Peyer's patch (tissue), 4 donors: ENCODE measurements around the gene CELF1.

Experiments
- POLR2A ChIP-seq, 2 donors: fragments of 450-650 bp; IDR thresholded peaks; one replicate each; pipeline ENCODE4 v1.5.1; 2017; ENCODE audit warnings: antibody characterized with exemption in 2 of 2, mild to moderate bottlenecking in 2 of 2, moderate library complexity in 2 of 2
- TF ChIP-seq, protein P1 (sequence below), 6 experiments: fragments of 450-650 bp in 4 of 6; fragments of 200-600 bp in 2 of 6; sonication (generic) in 1 of 6; IDR thresholded peaks; one replicate each; pipeline ENCODE4 v1.5.1; 2017 to 2019; ENCODE audit warnings: antibody characterized with exemption in 6 of 6, mild to moderate bottlenecking in 3 of 6, moderate library complexity in 1 of 6

DNA sequence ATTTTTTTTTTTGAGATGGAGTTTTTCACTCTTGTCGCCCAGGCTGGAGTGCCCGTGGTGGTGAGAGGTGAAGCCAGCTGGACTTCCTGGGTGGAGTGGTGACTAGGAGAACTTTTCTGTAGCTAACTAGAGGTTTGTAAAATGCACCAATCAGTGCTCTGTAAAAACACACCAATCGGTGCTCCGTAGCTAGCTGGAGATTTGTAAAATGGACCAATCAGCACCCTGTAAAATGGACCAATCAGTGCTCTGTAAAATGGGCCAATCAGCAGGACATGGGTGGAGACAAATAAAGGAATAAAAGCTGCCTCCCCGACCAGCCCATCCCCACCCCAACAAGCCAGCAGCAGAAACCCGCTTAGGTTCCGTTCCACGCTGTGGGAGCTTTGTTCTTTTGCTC lies 99.6 kb downstream of the CELF1 start:
- TF ChIP-seq, protein P1, sequence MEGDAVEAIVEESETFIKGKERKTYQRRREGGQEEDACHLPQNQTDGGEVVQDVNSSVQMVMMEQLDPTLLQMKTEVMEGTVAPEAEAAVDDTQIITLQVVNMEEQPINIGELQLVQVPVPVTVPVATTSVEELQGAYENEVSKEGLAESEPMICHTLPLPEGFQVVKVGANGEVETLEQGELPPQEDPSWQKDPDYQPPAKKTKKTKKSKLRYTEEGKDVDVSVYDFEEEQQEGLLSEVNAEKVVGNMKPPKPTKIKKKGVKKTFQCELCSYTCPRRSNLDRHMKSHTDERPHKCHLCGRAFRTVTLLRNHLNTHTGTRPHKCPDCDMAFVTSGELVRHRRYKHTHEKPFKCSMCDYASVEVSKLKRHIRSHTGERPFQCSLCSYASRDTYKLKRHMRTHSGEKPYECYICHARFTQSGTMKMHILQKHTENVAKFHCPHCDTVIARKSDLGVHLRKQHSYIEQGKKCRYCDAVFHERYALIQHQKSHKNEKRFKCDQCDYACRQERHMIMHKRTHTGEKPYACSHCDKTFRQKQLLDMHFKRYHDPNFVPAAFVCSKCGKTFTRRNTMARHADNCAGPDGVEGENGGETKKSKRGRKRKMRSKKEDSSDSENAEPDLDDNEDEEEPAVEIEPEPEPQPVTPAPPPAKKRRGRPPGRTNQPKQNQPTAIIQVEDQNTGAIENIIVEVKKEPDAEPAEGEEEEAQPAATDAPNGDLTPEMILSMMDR (IDR thresholded peaks at IDR 0.05) = no peak
- TF ChIP-seq POLR2A (IDR thresholded peaks at IDR 0.05) = no peak
